Ovary (tissue), 3 donors: ENCODE measurements around the gene CHGA.

Source experiments
- CTCF ChIP-seq, 3 donors: fragments of 450-650 bp in 2 of 3; fragments of 200-600 bp in 1 of 3; IDR thresholded peaks; one replicate each; pipeline versions ENCODE4 v1.5.1 to v1.8.0; 2016 to 2022; ENCODE audit warnings: antibody characterized with exemption in 3 of 3, mild to moderate bottlenecking in 1 of 3
- EP300 ChIP-seq: sonication (generic); formaldehyde crosslinking; IDR thresholded peaks from one replicate; pipeline ENCODE4 v1.6.1; 2017; ENCODE audit warnings: antibody characterized with exemption
- POLR2A ChIP-seq: fragments of 450-650 bp; IDR thresholded peaks from one replicate; pipeline ENCODE4 v1.6.1; 2017; ENCODE audit warnings: antibody characterized with exemption, mild to moderate bottlenecking, moderate library complexity
- donor health status: DM: no; HTN: no; CAD: no.

- TF ChIP-seq POLR2A (no peak), CTCF (IDR thresholded peaks at IDR 0.05) (no peak), EP300 (no peak)
Observed at GRCh38 chr14:92874962-92875661, 47.8 kb upstream of the CHGA start.
